Activated T-cell treated with anti-CD3 and anti-CD28 coated beads for 1 hour (primary cell): ENCODE results near the gene SLITRK2.

Source experiments
- DNase-seq: peaks from one replicate; pipeline ENCODE4 v3.0.0-alpha.2; 2020; ENCODE audit warnings: low read depth

SLITRK2 gene

DNA sequence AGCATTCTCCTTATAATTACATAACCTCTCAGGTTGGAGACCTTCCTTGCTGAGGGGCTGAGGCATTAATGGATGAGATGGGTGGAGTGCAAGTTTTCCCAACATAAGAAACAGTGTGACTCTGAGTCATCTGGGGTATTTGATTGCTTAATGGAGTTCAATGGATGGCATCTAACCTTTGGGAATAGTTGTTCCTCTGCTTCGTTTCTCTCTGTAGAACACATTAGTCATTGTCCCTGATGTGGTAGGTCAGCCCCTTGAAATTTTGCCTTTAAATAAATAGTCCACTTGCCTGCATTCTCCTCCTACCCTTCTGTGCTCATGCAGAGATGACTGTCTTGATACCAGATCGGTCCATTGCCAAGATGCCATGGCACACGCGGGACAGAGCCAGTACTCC, 38.6 kb downstream of the SLITRK2 start:
- no peak for DNase-seq

DNA sequence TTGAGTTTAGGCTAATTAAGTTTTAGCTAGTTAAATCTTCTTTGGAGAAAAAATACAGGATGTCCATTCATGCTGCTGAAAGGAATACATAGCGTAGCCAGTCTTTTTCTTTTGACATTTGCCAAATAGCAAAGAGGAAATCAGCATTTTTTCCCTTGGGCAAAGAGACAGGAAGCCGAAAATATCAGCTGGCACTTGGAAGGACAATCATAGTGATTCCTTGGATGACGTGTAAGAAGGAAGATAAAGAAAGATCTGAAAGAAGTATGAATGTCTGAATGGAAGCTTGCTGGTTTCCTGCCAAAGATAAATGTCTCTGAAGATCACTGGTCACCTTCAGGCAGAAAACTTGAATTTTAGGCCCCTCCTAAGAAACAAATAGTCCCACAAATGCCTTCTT, 44.2 kb downstream of the SLITRK2 start:
- DNase-seq: no peak

DNA sequence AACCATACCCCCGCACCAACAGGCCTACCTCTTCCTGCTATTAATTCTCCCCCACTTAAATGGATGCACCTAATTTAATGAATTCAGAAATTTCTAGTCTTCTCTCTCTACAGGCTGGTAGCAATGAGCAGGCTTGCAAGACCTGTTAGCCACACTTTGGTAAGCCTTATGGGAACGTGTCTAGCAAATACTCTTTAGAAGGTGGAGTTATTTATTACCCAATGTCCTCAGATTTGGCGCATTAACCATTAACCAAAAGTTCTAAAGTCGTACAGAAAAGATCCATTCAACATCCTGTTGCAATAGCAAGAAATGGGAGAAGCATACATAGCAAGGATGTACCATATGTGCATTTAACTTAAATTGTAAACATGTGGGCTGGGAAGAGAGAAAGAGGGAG, 47.5 kb downstream of the SLITRK2 start:
- DNase-seq: no peak
